ENCODE measurements around the gene CSNK1D.

Gene CSNK1D

GRCh38 chr17:82249896-82250581, 23.5 kb downstream of the CSNK1D start:
- no peak for DNase-seq

- DNase-seq = no peak
These were observed 24.5 kb downstream of the CSNK1D start for GRCh38 chr17:82248815-82249674.

- no peak for DNase-seq
These were observed 25.4 kb downstream of the CSNK1D start for GRCh38 chr17:82247856-82248671.

GRCh38 chr17:82247182-82247823, 26.2 kb downstream of the CSNK1D start:
- DNase-seq = no peak

- no peak for DNase-seq
These were observed 26.9 kb downstream of the CSNK1D start for GRCh38 chr17:82246365-82247181.

GRCh38 chr17:82246040-82246364, 27.5 kb downstream of the CSNK1D start:
- DNase-seq = no peak

- DNase-seq = no peak
These were observed 28.1 kb downstream of the CSNK1D start for GRCh38 chr17:82245134-82246039.

GRCh38 chr17:82244413-82245133, 28.9 kb downstream of the CSNK1D start:
- no peak for DNase-seq

- no peak for DNase-seq
These were observed 29.7 kb downstream of the CSNK1D start for GRCh38 chr17:82243648-82244412.

- no peak for DNase-seq
These were observed 30.4 kb downstream of the CSNK1D start for GRCh38 chr17:82242977-82243647.

GRCh38 chr17:82242698-82242976, 30.9 kb downstream of the CSNK1D start:
- DNase-seq = no peak

- DNase-seq = no peak
These were observed 31.4 kb downstream of the CSNK1D start for GRCh38 chr17:82241926-82242697.

- no peak for DNase-seq
These were observed 32.1 kb downstream of the CSNK1D start for GRCh38 chr17:82241183-82241925.

- DNase-seq = no peak
These were observed 32.9 kb downstream of the CSNK1D start for GRCh38 chr17:82240506-82241182.

- DNase-seq = no peak
These were observed 33.5 kb downstream of the CSNK1D start for GRCh38 chr17:82239926-82240505.

GRCh38 chr17:82239401-82239925, 34.0 kb downstream of the CSNK1D start:
- DNase-seq = no peak
